GM19395 (cell line): Measurements from ENCODE around the gene OPRM1.
A peak's percentile ranks its signal among the peaks of the same experiment; 100 is the strongest.

Experiments
- ATAC-seq: cut with Tn5 transposase; IDR thresholded peaks from one replicate; pipeline ENCODE4 v1.9.1; 2021; ENCODE audit warnings: mild to moderate bottlenecking, moderate library complexity; ENCODE audit not compliant: unreplicated experiment

OPRM1 gene

GRCh38 chr6:154202339-154202738 lies 163.3 kb downstream of the OPRM1 start:
- ATAC-seq: no peak

DNA sequence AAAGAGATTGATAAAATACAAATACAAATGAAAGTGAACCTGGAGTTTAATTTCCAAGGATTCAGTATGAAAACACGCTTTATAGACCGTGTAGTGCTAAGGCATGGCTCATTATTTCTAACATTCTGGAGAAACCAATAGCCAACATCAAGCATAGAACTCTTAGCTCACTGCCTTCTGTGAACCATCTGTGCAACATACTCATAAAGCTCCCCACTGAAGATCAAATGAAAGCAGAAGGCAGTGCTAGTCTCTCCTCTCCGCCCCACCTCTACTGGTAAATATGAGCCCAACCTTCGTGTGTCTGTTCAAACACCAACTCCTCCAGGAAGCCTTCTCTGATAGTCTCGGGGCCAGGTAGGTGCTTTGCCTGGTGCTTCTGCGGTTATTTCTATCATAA lies 163.9 kb downstream of the OPRM1 start:
- no peak for ATAC-seq

GRCh38 chr6:154206141-154206540 lies 167.1 kb downstream of the OPRM1 start:
- no peak for ATAC-seq

GRCh38 chr6:154206996-154207395 lies 168.0 kb downstream of the OPRM1 start:
- no peak for ATAC-seq

DNA sequence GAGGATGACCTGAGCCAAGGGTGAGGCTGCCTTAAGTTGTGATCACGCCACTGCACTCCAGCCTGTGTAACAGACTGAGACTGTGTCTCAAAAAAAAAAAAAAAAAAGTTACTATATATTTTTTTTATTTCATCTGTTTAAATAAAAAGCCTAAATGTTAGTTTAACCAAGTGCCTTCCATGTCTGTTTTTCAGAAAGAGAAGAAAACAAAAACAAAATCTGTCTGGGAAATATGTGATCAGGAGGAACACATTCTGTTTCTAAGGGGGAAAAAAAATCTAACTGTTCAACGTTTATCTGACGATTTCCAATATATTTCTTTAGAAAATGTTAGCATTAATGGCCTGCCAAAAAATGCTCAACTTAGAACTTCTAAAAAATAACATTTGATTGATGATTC lies 170.5 kb downstream of the OPRM1 start:
- ATAC-seq: no peak

DNA sequence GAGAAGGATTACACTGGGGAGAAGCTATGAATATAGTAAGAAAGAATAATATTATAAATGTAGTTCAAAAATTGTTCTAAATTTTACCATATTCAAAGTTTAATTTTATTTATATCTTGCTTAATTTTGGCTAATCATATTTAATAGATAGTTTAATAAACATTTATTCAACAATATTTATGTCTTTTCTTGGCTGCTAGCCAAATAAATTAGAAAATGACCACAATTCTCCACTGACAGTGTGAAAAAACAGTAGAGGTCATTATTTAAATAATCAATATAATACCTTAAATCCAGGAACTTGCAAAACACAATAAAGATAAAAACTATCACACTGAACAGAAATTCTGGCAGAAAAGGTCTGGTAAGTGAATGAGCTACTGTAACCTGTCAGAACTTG lies 171.6 kb downstream of the OPRM1 start:
- ATAC-seq: no peak

DNA sequence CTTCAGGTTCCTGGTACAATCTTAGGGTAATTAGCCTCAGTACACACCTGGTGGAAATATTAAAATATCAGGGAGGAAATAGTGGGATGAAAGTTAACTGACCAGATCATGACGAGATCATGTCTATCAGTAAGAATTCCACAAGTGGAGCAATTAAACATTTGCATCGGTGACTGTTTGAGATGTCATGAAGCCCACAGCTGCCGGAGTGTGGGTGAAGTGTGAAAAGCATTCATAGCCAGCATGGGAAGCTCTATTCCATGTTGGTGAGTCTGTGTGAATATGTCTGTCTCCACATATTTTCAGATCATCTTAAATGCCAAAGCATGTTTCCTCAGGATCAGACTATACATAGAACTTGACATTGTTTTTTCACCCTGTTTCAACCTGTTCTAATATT lies 174.7 kb downstream of the OPRM1 start:
- no peak for ATAC-seq

DNA sequence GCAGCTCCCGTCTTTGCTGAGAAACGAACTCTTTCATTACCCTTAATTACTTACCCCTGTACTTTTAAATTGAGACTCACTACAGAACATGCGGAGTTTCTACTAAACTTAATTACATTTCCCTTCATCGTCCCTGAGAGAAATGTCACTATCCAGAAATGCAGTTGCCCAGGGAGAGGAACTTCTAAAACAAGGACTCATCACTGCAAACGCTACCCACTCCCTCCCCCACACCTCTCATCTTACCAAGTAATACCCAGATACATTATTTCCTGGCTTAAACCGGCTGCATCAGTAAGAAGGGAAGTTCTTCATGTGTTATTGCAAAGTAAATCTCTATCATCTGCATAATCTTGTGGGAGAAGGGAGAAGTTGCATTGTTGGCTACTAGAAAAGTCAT lies 179.3 kb downstream of the OPRM1 start:
- no peak for ATAC-seq

- ATAC-seq: no peak
Observed at GRCh38 chr6:154218787-154219186, 179.7 kb downstream of the OPRM1 start.

GRCh38 chr6:154219250-154219649 lies 180.2 kb downstream of the OPRM1 start:
- no peak for ATAC-seq

GRCh38 chr6:154222716-154223115 lies 183.7 kb downstream of the OPRM1 start:
- no peak for ATAC-seq

GRCh38 chr6:154223296-154223695 lies 184.3 kb downstream of the OPRM1 start:
- ATAC-seq: no peak

DNA sequence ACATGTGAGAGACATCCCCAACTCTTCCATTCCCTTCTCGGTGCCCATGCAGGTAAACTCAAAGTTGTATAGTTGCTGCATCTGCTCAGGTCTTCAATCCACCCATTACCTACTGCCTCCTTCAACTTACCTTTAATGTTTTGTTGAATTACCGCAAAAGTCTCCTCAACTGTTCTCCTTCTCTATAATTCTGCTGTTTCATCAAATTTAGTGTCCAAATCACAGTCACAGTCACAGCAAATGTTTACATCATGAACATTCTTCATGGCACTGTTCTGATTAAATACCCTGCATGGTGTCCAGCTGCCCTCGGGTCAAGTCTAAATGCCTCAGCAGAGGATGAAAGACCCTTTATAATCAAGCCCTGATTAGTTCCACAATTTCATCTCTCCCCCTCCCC lies 187.4 kb downstream of the OPRM1 start:
- ATAC-seq: no peak

GRCh38 chr6:154227862-154228520 lies 189.0 kb downstream of the OPRM1 start:
- ATAC-seq: no peak

DNA sequence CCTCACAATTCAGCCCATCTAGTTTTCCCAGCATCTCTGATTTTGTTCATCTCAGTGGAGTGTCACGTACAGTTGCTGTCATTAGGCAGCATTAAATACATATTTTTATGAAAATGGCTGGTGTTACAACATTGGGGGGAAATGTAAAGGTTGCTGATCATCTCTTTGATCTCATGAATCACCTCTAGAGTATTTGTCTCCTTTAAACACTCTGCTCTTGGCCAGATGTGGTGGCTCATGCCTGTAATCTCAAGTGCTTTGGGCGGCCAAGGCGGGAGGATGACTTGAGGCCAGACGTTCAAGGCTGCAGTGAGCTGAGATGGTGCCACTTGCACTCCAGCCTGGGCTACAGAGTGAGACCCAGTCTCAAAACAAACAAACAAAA lies 189.5 kb downstream of the OPRM1 start:
- no peak for ATAC-seq

DNA sequence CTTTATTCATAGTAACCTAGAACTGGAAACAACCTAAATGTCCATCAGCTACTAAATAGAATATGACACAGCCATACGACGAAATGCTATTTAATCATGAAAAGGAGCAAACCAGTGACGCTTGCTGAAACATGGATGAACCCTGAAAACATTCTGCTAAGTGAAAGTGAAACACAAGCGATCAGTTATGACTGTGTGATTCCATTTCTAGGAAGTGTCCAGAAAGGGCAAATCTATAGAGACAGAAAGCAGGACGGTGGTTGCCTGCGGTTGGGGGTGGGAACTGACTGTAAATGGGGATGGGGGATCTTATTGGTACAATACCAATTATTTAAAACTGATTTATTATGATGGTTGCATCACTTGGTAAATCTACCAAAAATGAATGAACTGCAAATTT lies 190.7 kb downstream of the OPRM1 start:
- peak; percentile 85 for ATAC-seq

GRCh38 chr6:154230393-154230792 lies 191.4 kb downstream of the OPRM1 start:
- ATAC-seq: no peak

DNA sequence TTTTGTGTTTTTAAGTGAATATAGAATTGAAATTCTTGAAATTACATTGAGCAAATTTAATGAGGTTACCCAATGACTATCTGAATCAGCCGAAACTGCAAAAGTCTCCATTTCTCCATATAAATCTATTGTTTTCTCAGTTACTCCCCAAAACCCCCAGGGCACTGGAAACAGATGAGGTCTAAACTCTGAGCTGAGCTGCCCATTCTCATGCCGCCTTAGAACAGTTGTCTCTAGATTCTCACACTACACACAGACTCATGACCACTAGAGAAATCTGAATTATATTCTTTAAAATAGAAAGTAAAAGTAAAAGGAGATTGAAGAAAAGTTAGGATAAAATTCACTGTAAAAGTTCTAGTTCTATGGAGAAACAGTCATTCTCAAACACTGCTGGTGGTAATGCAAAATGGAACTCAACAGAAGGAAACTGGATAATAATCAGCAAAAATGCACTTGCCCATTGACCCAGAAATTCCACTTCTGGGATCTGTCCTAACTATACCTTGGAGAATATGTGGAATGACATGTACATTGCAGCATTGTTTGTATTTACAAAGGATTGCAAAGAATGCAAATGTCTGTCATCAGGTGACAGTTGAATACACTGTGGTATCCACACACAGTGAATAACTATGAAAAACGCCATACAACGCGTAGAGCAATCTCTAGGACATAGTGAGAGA lies 192.0 kb downstream of the OPRM1 start:
- no peak for ATAC-seq

- no peak for ATAC-seq
Observed at GRCh38 chr6:154232013-154232910, 193.2 kb downstream of the OPRM1 start.

GRCh38 chr6:154233383-154233782 lies 194.3 kb downstream of the OPRM1 start:
- no peak for ATAC-seq

GRCh38 chr6:154234019-154234772 lies 195.2 kb downstream of the OPRM1 start:
- peak; percentile 70 for ATAC-seq
